ENCODE results near the gene PPOX. TPM values are rescaled to one million over a fixed set of nuclear protein-coding genes. Genes with fewer than 3 reads are reported as not detected.

PPOX gene
- total and polyA plus RNA-seq, 9 donors = 20.1 to 37.9 (median 24.2) TPM

DNA sequence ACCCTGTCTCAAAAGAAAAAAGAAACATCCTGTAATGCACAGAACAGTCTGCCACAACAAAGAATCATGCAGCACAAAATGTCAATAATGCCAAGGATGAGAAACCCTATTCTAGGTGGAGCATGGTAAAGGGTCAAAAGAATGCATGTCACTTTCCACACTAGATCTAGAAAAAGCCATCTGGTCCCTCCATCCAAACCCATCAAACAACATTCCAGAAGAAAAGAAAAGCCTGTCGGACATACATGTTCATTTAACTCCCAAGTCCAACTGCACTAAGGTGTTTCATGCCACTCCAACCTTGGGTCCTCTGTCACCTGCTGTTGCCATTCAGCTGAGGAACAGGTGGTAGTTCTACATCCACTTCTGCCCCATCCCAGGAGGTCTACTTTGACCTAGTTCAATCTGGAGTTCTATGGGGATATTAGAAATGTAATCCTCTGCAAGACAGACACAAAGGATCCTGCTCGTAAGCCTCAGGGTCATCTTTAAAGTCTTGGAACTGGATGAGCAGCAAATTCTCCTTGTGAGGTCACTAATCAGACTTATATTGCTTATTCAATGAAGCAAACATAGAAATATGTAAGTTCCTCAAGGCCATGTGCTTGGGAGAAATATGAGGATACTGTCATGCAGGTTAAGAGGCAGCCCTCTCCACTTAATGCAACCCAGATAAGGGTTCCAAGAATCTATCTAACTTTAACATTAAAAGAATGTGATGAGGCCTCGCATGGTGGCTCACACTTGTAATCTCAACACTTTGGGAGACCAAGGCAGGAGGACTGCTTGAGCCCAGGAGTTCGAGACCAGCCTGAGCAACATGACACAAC, 37.4 kb upstream of the PPOX start:
- 84 to 92% (median 89%) methylated on average over 4 of the region's 4 CpGs for WGBS, 3 donors
- Histone ChIP-seq H3K27me3 (no peaks in the 10 kb centered on the region), H3K9me3 (no peaks in the 10 kb centered on the region), H3K4me1 (ENCODE audit: insufficient read depth) (peaks cover 5% of the 10 kb centered on the region), H3K36me3 (no peaks in the 10 kb centered on the region), H3K27ac (no peak overlapping the region), H3K4me3 (no peak overlapping the region)
- DNase-seq = no peak
- TF ChIP-seq EP300 (IDR thresholded peaks at IDR 0.05) = no peak
- TF ChIP-seq POLR2A (IDR thresholded peaks at IDR 0.05) = no peak
- no peak for TF ChIP-seq CTCF (IDR thresholded peaks at IDR 0.05)
- intact Hi-C loops (cut with DNase I) = no loop called here

DNA sequence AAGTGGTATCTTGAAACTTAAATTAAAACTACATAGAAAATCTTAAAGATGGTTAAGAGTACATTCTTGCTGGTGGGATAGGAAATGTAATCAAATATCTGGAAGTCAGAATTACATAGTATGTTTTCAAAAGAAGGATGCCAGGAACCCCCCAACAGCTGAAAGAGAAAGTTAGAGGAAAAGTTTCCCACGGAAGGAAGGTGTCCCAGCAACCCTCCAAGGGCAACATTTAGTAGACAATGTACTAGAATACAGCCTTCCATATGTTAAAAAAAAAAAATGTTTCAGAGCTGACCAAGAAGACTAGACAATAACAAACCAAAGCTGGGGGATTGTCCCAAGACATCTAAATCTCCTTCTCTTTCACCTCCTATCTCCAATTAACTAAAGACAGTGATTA, 36.0 kb upstream of the PPOX start:
- no peak overlapping the region for H3K27ac ChIP-seq
- intact Hi-C loops (cut with DNase I) = no loop called here
- TF ChIP-seq POLR2A (IDR thresholded peaks at IDR 0.05) (no peak), CTCF (IDR thresholded peaks at IDR 0.05) (no peak), EP300 (IDR thresholded peaks at IDR 0.05) (no peak)

DNA sequence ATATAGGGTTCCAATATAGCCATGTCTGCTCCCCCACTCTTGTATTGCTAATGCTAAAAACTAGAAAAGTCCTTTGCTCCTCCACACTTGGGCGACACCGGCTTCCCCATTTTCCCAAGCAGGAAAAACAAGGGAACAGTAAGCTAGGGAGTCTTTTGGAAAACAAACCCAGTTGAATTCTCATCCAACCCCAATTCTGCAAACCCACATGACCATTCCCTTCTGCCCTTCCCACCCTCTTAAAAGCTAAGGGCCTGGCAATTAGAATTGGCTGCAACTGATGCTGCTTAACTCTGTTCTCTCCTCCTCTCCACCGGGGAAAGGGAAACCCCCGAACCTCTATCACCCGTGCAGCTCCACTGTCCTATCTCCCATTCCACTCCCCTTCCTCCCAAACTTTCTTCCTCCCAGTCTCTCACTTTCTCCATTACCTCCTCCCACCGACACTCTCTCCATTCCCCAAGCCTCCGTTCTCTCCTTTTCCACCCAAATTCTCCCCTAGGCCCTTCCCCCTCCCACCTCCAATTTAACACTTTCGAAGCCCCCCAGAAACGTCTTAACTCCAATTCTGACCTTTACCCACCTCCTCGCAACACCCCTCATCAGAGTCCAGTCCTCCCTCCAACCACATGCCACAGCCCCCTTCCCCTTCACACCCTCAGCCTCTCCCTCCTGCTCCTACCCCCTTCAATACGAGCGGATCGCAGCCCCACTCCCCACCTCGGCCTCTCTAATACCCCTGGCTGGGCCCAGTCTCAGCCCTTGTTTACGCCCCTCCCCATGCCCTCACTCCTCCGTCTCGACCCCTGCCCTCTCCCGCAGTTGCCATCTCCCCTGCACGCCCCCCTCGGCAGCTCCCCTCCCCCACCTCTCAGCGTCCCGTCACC, 34.5 kb upstream of the PPOX start:
- peaks cover 5% of the 10 kb centered on the region for H3K4me1 ChIP-seq (ENCODE audit: insufficient read depth)
- H3K9me3 ChIP-seq = no peaks in the 10 kb centered on the region
- DNase-seq = peak in 1 of 5 donors; percentile 30
- no peaks in the 10 kb centered on the region for H3K27me3 ChIP-seq
- no peaks in the 10 kb centered on the region for H3K36me3 ChIP-seq
- intact Hi-C loops (cut with DNase I) = no loop called here
- H3K27ac ChIP-seq = peak overlapping the region; percentile 95 to 97
- WGBS, 3 donors = 1 to 2% (median 2%) methylated on average over 22 of the region's 22 CpGs
- TF ChIP-seq CTCF (IDR thresholded peaks at IDR 0.05) (no peak), EP300 (IDR thresholded peaks at IDR 0.05) (no peak)
- peak overlapping the region; percentile 77 for H3K4me3 ChIP-seq

More for the DNA sequence above, 36.0 kb upstream of the PPOX start:
- Histone ChIP-seq H3K4me1 (ENCODE audit: insufficient read depth) (peaks cover 5% of the 10 kb centered on the region), H3K36me3 (no peaks in the 10 kb centered on the region), H3K27me3 (no peaks in the 10 kb centered on the region), H3K9me3 (no peaks in the 10 kb centered on the region), H3K4me3 (no peak overlapping the region)
- no peak for DNase-seq
- 24 to 39% (median 36%) methylated on average over 1 of the region's 1 CpG for WGBS, 3 donors

- Histone ChIP-seq H3K36me3 (no peaks in the 10 kb centered on the region), H3K4me3 (peak within 1 kb of the TSS; percentile 77), H3K27me3 (no peaks in the 10 kb centered on the region), H3K4me1 (ENCODE audit: insufficient read depth) (peaks cover 5% of the 10 kb centered on the region), H3K27ac (peak within 1 kb of the TSS; percentile 95 to 97), H3K9me3 (no peaks in the 10 kb centered on the region)
- intact Hi-C loops (cut with DNase I) = no loop called here
- TF ChIP-seq POLR2A (IDR thresholded peaks at IDR 0.05) = peak; percentile 45
- TF ChIP-seq EP300 (IDR thresholded peaks at IDR 0.05) = peak; percentile 32
- no peak for TF ChIP-seq CTCF (IDR thresholded peaks at IDR 0.05)
- DNase-seq = peak; percentile 93 to 95 (median 94)
- WGBS, 3 donors = 0 to 1% (median 1%) methylated on average over 65 to 68 of the region's 68 CpGs
Measured at GRCh38 chr1:161132410-161133219, 33.6 kb upstream of the PPOX start, which contains the start of gene DEDD. Gene DEDD, minus strand, starts transcription at chr1:161132667. Its CDS starts 8,205 bp downstream, at chr1:161124462.

Measured in ovary (tissue), 9 donors.